Measurements from ENCODE around the gene CRYL1. TPM values are rescaled to one million over a fixed set of nuclear protein-coding genes. Genes with fewer than 3 reads are reported as not detected.

CRYL1 gene
- polyA plus RNA-seq, 1 donor: 171 TPM

DNA sequence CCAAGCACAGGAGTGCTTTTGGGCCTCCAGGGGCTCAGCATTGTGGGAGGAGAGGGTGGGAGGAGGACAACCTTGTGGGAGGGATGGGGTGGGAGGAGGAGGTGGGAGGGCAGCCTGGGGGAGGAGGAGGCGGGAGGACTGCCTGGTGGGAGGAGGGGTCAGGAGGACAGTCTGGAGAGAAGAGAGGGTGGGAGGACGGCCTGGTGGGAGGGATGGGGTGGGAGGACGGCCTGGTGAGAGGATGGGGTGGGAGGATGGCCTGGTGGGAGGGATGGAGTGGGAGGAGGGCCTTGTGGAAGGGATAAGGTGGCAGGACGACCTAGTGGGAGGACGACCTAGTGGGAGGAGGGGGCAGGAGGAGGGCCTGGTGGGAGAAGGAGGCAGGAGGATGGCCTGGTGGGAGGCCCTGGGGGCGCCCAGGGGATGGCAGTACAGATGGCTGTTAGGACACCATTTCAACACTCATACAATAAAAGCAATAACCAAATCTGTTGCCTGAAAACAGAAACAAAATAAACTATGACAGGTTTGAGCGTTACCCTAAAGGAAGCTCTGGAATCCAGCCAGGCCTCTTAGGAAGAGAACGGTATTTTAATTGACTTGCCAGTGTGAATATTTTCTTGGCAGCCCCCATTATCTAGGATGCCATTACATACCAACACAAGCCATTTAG is 63.7 kb downstream of the CRYL1 start:
- no peak overlapping the region for H3K27ac ChIP-seq (ENCODE audit: low read length)
- H3K27me3 ChIP-seq (ENCODE audit: control insufficient read depth, insufficient read depth, low read length): no peaks in the 10 kb centered on the region
- H3K36me3 ChIP-seq (ENCODE audit: control insufficient read depth, insufficient read depth, low read length): peaks cover 11% of the 10 kb centered on the region
- no peak overlapping the region for H3K4me3 ChIP-seq (ENCODE audit: low read length)
- no peak for DNase-seq
- H3K4me1 ChIP-seq (ENCODE audit: control insufficient read depth, insufficient read depth, low read length): no peaks in the 10 kb centered on the region
- H3K9me3 ChIP-seq (ENCODE audit: control insufficient read depth, low read depth, low read length): no peaks in the 10 kb centered on the region
- WGBS (ENCODE audit: insufficient coverage, low lambda C conversion rate): no CpG with 5 or more reads among the region's 8 CpGs

GRCh38 chr13:20461481-20461859 is 64.2 kb downstream of the CRYL1 start:
- Histone ChIP-seq H3K27ac (ENCODE audit: low read length) (no peak overlapping the region), H3K27me3 (ENCODE audit: control insufficient read depth, insufficient read depth, low read length) (no peaks in the 10 kb centered on the region), H3K36me3 (ENCODE audit: control insufficient read depth, insufficient read depth, low read length) (peaks cover 15% of the 10 kb centered on the region), H3K4me3 (ENCODE audit: low read length) (no peak overlapping the region), H3K4me1 (ENCODE audit: control insufficient read depth, insufficient read depth, low read length) (no peaks in the 10 kb centered on the region), H3K9me3 (ENCODE audit: control insufficient read depth, low read depth, low read length) (no peaks in the 10 kb centered on the region)
- no peak for DNase-seq
- WGBS (ENCODE audit: insufficient coverage, low lambda C conversion rate): no CpG with 5 or more reads among the region's 2 CpGs

DNA sequence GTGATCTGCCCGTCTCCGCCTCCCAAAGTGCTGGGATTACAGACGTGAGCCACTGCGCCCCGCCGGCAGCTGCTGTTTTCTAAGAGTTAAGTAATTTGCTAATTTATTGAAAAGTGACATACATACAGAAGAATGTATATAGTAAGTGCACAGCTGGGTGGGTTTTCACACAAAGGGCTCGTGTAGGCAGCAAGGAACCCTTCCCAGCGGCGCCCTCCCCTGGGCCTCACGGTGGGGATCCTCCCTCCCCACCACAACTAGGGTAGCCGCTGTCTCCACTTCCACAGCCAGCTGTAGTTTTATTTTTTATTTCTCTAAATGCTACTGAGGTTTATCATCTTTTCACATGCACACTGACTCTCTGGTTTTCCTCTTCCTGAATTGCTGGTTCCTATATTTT is 64.9 kb downstream of the CRYL1 start:
- no peak for DNase-seq
- Histone ChIP-seq H3K9me3 (ENCODE audit: control insufficient read depth, low read depth, low read length) (no peaks in the 10 kb centered on the region), H3K4me1 (ENCODE audit: control insufficient read depth, insufficient read depth, low read length) (no peaks in the 10 kb centered on the region), H3K27ac (ENCODE audit: low read length) (no peak overlapping the region), H3K4me3 (ENCODE audit: low read length) (no peak overlapping the region), H3K36me3 (ENCODE audit: control insufficient read depth, insufficient read depth, low read length) (peaks cover 15% of the 10 kb centered on the region), H3K27me3 (ENCODE audit: control insufficient read depth, insufficient read depth, low read length) (no peaks in the 10 kb centered on the region)
- no CpG with 5 or more reads among the region's 11 CpGs for WGBS (ENCODE audit: insufficient coverage, low lambda C conversion rate)

DNA sequence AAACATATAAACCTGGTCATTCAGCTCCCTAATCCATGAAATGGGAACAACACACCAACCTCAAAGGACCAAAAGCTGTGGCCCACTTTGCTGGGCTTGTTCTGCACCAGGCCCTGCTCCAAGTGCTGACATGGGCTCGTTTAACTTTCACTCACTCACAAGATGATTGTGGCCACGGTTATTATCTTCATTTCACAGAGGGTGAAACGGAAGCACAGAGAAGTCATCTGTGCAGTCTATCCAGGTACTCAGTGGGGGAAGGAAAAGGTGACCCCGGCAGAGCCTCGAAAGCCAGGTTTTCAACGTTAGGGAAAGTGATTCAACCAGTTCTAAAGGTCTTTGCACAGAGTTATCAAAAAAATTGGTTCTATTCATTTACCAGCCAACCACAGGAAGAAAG is 68.0 kb downstream of the CRYL1 start:
- no CpG with 5 or more reads among the region's 6 CpGs for WGBS (ENCODE audit: insufficient coverage, low lambda C conversion rate)
- peaks cover 9% of the 10 kb centered on the region for H3K36me3 ChIP-seq (ENCODE audit: control insufficient read depth, insufficient read depth, low read length)
- no peaks in the 10 kb centered on the region for H3K27me3 ChIP-seq (ENCODE audit: control insufficient read depth, insufficient read depth, low read length)
- H3K4me1 ChIP-seq (ENCODE audit: control insufficient read depth, insufficient read depth, low read length): no peaks in the 10 kb centered on the region
- no peak overlapping the region for H3K4me3 ChIP-seq (ENCODE audit: low read length)
- no peak overlapping the region for H3K27ac ChIP-seq (ENCODE audit: low read length)
- no peak for DNase-seq
- peaks cover 4% of the 10 kb centered on the region for H3K9me3 ChIP-seq (ENCODE audit: control insufficient read depth, low read depth, low read length)

- Histone ChIP-seq H3K9me3 (ENCODE audit: control insufficient read depth, low read depth, low read length) (peaks cover 4% of the 10 kb centered on the region), H3K36me3 (ENCODE audit: control insufficient read depth, insufficient read depth, low read length) (peaks cover 7% of the 10 kb centered on the region), H3K27ac (ENCODE audit: low read length) (no peak overlapping the region), H3K4me3 (ENCODE audit: low read length) (no peak overlapping the region), H3K4me1 (ENCODE audit: control insufficient read depth, insufficient read depth, low read length) (no peaks in the 10 kb centered on the region), H3K27me3 (ENCODE audit: control insufficient read depth, insufficient read depth, low read length) (no peaks in the 10 kb centered on the region)
- no peak for DNase-seq
- no CpG with 5 or more reads among the region's 2 CpGs for WGBS (ENCODE audit: insufficient coverage, low lambda C conversion rate)
Observed at GRCh38 chr13:20456737-20457136, 68.9 kb downstream of the CRYL1 start.

- Histone ChIP-seq H3K27me3 (ENCODE audit: control insufficient read depth, insufficient read depth, low read length) (no peaks in the 10 kb centered on the region), H3K4me1 (ENCODE audit: control insufficient read depth, insufficient read depth, low read length) (no peaks in the 10 kb centered on the region), H3K27ac (ENCODE audit: low read length) (no peak overlapping the region), H3K4me3 (ENCODE audit: low read length) (no peak overlapping the region), H3K9me3 (ENCODE audit: control insufficient read depth, low read depth, low read length) (peaks cover 14% of the 10 kb centered on the region), H3K36me3 (ENCODE audit: control insufficient read depth, insufficient read depth, low read length) (peaks cover 2% of the 10 kb centered on the region)
- DNase-seq: no peak
Observed at GRCh38 chr13:20451397-20451796, 74.3 kb downstream of the CRYL1 start.

GRCh38 chr13:20448470-20448869 is 77.2 kb downstream of the CRYL1 start:
- DNase-seq: no peak
- Histone ChIP-seq H3K27ac (ENCODE audit: low read length) (no peak overlapping the region), H3K4me1 (ENCODE audit: control insufficient read depth, insufficient read depth, low read length) (no peaks in the 10 kb centered on the region), H3K36me3 (ENCODE audit: control insufficient read depth, insufficient read depth, low read length) (peaks cover 4% of the 10 kb centered on the region), H3K9me3 (ENCODE audit: control insufficient read depth, low read depth, low read length) (peaks cover 10% of the 10 kb centered on the region), H3K27me3 (ENCODE audit: control insufficient read depth, insufficient read depth, low read length) (no peaks in the 10 kb centered on the region), H3K4me3 (ENCODE audit: low read length) (no peak overlapping the region)
- no CpG with 5 or more reads among the region's 1 CpG for WGBS (ENCODE audit: insufficient coverage, low lambda C conversion rate)

- peaks cover 10% of the 10 kb centered on the region for H3K9me3 ChIP-seq (ENCODE audit: control insufficient read depth, low read depth, low read length)
Observed at GRCh38 chr13:20446900-20447299, 78.8 kb downstream of the CRYL1 start.

GRCh38 chr13:20446405-20446804 is 79.3 kb downstream of the CRYL1 start:
- no peaks in the 10 kb centered on the region for H3K4me1 ChIP-seq (ENCODE audit: control insufficient read depth, insufficient read depth, low read length)
- no CpG with 5 or more reads among the region's 1 CpG for WGBS (ENCODE audit: insufficient coverage, low lambda C conversion rate)
- DNase-seq: no peak
- no peaks in the 10 kb centered on the region for H3K27me3 ChIP-seq (ENCODE audit: control insufficient read depth, insufficient read depth, low read length)
- peaks cover 4% of the 10 kb centered on the region for H3K36me3 ChIP-seq (ENCODE audit: control insufficient read depth, insufficient read depth, low read length)
- H3K4me3 ChIP-seq (ENCODE audit: low read length): no peak overlapping the region
- H3K9me3 ChIP-seq (ENCODE audit: control insufficient read depth, low read depth, low read length): peaks cover 10% of the 10 kb centered on the region
- H3K27ac ChIP-seq (ENCODE audit: low read length): no peak overlapping the region

More at GRCh38 chr13:20446900-20447299, 78.8 kb downstream of the CRYL1 start:
- no peaks in the 10 kb centered on the region for H3K27me3 ChIP-seq (ENCODE audit: control insufficient read depth, insufficient read depth, low read length)
- H3K4me1 ChIP-seq (ENCODE audit: control insufficient read depth, insufficient read depth, low read length): no peaks in the 10 kb centered on the region
- H3K27ac ChIP-seq (ENCODE audit: low read length): no peak overlapping the region
- H3K4me3 ChIP-seq (ENCODE audit: low read length): no peak overlapping the region
- peaks cover 4% of the 10 kb centered on the region for H3K36me3 ChIP-seq (ENCODE audit: control insufficient read depth, insufficient read depth, low read length)
- DNase-seq: no peak

- Histone ChIP-seq H3K4me1 (ENCODE audit: control insufficient read depth, insufficient read depth, low read length) (no peaks in the 10 kb centered on the region), H3K27ac (ENCODE audit: low read length) (no peak overlapping the region), H3K9me3 (ENCODE audit: control insufficient read depth, low read depth, low read length) (peaks cover under 1% of the 10 kb centered on the region), H3K4me3 (ENCODE audit: low read length) (no peak overlapping the region), H3K27me3 (ENCODE audit: control insufficient read depth, insufficient read depth, low read length) (no peaks in the 10 kb centered on the region), H3K36me3 (ENCODE audit: control insufficient read depth, insufficient read depth, low read length) (peaks cover 23% of the 10 kb centered on the region)
- WGBS (ENCODE audit: insufficient coverage, low lambda C conversion rate): no CpG with 5 or more reads among the region's 2 CpGs
- peak in 1 of 2 donors; percentile 9 for DNase-seq
Observed at GRCh38 chr13:20442798-20443381, 82.8 kb downstream of the CRYL1 start.

- no peak overlapping the region for H3K27ac ChIP-seq (ENCODE audit: low read length)
- no peaks in the 10 kb centered on the region for H3K9me3 ChIP-seq (ENCODE audit: control insufficient read depth, low read depth, low read length)
- H3K27me3 ChIP-seq (ENCODE audit: control insufficient read depth, insufficient read depth, low read length): no peaks in the 10 kb centered on the region
Observed at GRCh38 chr13:20442375-20442774, 83.3 kb downstream of the CRYL1 start.

More at GRCh38 chr13:20442375-20442774, 83.3 kb downstream of the CRYL1 start:
- DNase-seq: no peak
- no peak overlapping the region for H3K4me3 ChIP-seq (ENCODE audit: low read length)
- H3K36me3 ChIP-seq (ENCODE audit: control insufficient read depth, insufficient read depth, low read length): peaks cover 27% of the 10 kb centered on the region
- no peaks in the 10 kb centered on the region for H3K4me1 ChIP-seq (ENCODE audit: control insufficient read depth, insufficient read depth, low read length)

All from large intestine (tissue), 3 donors.